NCI-H146 treated with DMSO at 0.1 percent for 48 hours (cell line): ENCODE results near the gene MYLK.
"Not testable (repeated sequence)": the region's sequence is repeated elsewhere in the genome, so short reads cannot be mapped to it uniquely, and the experiment has no call there.

ENCODE experiments used
- DNase-seq: peaks from one replicate; lab custom pipeline; 2025; ENCODE audit not compliant: unreplicated experiment; lab: John Stamatoyannopoulos, UW

The MYLK gene

DNA sequence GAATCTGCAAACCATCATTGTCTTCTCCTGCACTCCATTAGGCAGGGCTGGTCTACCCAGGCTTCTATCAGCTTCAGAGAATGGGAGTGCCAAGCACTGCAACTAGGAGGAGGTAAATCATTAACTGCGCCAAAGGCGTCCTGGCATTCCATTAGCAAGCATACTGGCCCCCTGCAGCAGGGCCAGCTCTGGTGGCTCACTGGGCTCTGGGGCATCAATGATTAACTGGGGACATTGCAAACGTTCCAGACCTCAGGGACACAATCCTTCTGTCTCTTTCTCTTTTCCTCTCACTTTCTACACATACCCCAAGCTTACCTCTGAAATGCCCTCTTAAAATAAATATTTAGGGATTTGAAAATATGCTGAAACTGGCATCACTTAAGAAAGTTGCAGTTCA is 129.0 kb downstream of the MYLK start:
- no peak for DNase-seq

DNA sequence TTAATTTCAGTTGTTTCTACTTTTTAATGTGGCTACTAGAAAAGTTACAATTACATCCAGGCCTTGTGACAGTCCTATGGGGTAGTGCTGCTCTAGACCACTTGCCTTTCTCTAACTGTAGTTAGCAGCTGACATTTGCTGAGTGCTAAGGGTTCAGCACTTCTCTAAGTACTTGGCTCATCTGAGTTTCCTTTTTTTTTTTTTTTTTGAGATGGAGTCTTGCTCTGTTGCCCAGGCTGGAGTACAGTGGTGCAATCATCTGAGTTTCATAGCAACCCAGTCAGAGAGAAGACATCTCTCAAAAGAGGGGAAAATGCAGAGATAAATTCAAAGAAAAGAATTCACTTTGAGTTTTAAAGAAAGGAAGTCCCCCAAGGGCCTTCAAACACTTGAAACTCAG is 130.8 kb downstream of the MYLK start:
- no peak for DNase-seq

DNA sequence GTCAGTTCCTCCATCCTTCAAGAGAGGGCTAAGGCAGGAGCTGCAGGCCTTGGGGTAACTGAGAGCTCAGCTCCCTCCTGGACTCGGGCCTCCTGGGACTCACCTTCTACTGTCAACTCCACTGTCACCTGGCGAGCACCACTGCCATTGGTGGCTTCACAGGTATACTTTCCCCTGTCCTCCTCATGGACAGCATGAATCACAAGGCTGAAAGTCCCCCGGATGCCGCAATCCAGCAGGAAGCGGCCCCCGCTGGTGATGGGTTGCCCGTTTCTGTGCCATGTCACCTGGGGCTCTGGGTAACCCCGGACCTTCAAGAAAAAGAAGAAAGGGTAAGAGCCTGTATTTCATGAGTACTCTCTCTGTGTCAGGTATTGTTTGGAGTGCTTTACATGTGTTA is 131.9 kb downstream of the MYLK start:
- DNase-seq, result no peak

DNA sequence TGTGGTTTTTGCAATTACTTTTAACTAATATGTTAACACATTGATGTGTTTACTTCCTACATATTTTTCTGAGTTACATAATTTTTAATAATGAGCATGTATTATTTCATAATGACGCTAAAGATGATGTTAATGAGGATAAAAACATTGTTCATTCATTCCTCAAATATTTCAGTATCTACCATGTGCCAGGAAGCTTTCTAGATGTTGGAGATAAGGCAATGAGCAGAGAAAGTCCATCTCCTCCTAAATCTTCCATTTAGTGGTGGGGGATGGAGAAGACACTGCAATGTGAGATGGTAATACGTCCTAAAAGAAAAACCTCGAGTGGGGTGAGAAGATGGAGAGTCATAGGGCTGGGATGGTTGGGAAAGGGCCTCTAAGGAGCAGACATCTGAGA is 132.7 kb downstream of the MYLK start:
- DNase-seq, result no peak

DNA sequence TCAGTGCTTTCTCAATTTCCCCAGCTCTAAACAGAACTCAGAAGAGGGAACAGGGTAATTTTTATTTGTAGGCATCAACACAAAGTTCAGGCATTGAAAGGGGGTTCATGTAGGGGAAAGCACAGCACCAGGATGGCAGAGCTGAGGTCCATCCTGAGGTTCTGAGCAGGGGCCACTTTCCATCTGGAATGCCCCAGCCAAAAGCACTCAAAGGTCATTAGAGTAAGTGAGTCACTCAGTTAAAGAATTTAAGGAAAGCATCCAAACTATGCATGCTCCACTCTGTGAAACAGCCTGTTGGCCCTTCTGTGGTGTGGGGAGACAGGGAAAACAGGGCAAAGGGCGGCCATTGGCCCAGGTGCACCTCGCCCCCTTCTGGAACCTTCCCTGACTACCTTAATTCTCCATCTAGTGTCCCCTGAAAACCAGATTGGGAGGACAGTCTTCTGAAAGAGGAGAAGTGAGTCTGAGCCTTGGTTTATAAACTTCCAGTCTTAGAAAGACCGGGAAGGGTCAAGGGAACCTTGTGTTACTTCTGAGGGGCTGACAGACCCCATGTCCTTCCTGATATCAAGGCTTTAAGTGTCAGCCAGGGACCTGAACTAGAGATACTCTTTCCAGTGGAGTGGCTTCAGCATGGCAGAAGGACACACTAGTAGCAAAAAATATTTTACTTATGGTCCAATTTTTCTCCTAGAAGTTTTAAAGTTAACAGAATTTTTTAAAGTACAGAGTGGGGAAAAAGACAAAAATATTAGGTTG is 133.3 kb downstream of the MYLK start:
- DNase-seq, result no peak

DNA sequence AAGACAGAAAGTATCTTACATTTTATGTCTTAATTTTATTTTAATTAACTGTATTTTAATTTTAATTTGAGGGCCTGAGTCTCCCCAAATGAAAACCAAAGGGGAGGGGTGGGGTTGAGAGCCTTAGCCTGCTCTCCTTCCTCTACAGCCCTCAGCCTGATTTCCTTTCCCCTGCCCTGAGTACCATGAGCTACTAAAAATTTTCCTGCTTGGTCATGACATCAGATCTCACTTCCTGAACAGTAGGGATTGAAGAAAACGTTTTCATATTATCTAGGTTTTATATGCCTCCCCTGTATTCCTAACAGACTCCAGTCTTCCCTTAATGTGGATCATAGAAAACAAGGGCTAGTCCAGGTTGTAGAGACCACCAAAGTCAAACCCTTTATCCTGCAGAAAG is 133.9 kb downstream of the MYLK start:
- no peak for DNase-seq

DNA sequence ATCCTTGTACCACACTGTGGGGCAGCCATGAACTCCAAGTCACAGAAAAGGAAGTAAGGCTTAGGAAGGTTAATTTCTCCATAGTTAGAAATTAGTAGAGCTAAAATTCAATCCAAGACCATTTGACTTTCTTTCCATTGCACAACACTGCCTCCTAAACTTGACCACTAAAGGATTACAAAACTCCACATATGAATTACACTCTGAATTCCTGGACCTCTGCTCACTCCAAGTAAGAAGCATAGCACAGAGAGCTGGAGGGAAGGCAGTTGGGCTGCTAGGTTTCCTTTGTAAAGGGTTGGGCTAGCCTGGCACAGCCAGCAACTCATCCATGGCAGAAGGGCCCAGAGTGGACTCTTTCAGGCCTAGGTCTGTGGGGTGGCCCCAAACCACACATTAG is 134.4 kb downstream of the MYLK start:
- DNase-seq, result no peak

DNA sequence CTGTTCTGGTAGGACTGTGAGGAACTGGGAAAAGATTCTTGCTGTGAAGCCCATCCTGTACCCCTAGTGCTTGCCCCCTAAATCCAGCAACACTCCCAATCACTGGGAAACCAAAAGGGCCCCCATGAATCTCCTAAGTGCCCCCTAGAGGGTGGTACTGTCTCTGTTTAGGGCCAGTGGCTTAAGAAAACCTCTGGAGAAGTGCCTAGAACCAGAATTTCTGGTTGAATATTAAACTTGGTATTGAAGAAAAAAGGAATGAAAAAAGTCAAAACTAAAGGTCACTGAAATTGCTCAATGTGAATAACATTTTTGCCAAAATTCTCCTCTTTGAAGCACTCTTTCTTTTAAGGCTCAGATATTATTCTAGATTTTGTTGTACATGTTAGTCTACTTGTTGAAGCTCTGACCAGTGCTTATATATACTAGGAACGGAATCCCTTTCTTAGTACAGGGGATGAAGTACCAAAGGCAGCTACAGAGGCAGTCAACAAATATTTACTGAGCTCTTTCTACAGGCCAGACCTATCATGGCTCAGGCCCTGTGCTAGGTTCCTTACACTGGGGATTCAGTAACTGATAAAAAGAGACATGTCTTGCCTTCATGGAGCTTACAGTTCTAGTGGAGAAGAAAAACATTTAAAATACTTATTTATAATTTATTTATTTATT is 138.8 kb downstream of the MYLK start:
- no peak for DNase-seq

DNA sequence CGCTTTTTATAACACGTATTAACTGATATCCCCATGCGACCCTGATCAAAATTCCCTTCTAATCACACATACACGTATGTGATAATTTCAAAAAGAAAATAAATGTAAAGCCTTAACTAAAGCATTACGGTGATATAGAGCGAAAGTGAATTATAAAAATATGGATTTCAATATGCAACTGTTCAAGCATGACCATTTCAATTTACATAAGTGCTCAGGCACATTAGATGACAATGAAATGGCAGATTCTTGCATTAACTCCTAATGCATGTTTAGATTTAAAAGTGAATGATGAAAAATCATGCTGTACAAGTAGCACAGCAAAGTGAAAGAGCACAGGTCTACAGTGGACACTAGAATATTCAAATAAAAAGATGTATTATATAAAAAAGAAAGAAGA is 140.1 kb downstream of the MYLK start:
- DNase-seq, result no peak

DNA sequence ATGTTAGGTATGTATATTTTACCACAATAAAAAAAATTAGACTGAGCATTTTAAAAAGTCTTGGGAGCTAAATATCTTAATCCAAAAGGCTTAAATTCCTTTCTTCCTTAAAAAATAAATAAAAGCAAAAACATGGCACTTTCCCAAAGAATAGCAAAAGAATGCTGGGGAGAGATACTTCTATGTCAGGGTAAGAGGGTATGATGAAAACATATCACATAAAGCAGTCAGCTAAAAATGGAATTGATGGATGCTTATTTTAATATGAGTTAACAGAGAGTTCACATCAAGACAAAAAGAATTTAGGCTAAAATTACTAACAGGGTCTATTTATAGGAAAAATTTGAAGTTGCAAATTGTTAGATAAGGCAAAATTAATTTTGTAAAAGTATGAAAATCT is 141.0 kb downstream of the MYLK start:
- no peak for DNase-seq

DNA sequence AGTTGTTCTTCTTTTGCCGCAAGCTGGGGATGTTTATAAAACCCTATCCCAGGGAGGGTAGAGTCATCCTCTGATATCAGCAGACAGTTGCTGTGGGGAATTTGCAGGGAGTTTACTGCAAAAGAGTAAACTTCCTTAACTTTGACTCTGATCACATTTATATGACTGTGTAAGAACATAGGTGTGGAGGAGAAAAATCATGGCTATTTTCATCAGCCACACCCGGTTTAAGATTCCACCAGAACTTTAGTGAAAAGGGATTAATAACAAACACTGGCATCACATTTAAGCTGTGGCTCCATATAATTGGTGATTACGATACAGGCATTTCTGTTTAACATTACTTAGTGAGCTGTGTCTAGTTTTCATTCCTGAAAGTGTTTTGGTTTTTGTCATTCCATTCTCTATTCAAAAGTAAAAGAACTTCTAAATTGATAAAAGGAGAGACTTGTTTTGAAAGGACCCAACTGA is 143.1 kb downstream of the MYLK start:
- no peak for DNase-seq

DNA sequence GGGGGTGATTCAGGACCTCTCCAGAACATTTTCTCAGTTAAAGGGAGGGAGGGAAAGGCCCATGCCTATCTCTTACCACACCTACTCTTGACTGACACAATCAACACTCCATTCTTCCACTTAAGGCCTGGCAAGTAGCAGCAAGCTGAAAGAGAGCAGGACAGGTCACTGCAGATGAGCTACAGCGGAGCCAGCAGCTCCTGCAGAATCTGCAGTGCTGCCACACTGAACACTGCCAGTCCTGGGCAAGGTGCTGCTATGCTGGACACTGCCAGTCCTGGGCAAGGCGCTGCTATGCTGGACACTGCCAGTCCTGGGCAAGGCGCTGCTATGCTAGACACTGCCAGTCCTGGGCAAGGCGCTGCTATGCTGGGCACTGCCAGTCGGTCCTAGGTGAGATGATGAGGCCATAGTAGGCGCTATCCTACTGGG is 143.7 kb downstream of the MYLK start:
- DNase-seq, result no peak

DNA sequence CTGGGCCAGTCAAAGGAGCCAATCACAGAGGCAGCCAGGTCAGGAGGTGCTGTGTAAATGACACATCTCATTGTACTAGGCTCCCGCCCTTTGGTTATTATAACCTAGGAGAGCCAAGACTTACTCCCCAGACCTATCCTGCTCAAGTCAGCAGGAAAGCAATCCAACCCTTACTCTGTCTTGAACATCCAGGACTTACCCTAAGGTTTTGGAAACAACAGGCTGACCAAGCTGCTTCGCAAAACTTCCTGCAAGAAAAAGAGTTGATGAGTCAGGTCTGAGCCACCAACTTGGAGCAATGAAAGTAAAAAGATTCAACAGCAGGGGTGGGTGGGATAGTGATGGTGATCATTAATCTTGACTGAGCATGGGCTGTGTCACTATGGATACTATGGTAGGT is 144.4 kb downstream of the MYLK start:
- DNase-seq, result no peak

DNA sequence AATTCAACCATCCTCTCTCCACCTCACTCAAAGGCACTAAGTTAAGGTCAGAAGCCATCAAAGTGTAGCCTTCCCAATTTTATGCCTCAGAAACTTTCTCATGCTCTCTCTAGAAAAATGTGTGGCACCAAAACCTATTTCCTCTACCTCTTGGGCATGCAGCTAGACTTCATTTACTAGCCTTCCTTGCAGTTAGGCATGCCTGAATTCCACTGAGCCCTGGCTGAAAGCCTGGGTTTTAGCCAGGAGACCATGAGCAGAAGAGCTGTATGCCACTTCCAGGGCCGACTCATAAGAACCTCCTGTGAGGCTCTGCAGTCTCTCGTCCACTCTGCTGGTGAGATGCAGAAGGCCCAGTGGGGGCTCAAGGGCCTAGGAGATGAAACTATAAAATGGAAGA is 145.0 kb downstream of the MYLK start:
- DNase-seq, result no peak

DNA sequence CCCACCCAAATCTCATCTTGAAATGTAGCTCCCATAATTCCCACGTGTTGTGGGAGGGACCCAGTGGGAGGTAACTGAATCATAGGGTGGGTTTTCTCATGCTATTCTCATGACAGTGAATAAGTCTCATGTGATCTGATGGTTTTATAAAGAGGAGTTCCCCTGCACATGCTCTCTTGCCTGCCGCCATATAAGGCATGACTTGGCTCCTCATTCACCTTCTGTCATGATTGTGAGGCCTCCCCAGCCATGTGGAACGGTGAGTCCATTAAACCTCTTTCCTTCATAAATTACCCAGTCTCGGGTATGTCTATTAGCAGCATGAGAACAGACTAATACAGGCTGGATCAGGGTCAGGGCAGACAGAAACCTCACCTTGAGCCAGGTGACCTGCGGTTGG is 145.6 kb downstream of the MYLK start:
- DNase-seq, result not testable (repeated sequence)

DNA sequence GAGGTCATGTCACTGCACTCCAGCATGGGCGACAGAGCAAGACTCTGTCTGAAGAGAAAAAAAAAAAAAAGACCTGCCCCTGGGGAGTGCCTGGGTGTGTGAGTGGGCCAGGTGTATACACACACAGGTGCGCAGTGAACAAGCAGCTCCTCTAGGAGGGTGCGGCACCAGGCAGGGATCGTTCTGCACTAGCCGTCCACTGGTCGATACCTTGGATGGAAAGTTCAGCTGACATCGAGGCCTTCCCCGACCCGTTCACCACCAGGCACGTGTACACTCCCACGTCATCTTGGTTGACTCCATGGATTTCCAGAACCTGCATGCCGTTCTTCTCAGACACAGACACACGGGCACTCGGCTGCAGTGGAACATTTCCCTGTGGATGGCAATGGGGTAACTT is 147.0 kb downstream of the MYLK start:
- DNase-seq, result no peak

DNA sequence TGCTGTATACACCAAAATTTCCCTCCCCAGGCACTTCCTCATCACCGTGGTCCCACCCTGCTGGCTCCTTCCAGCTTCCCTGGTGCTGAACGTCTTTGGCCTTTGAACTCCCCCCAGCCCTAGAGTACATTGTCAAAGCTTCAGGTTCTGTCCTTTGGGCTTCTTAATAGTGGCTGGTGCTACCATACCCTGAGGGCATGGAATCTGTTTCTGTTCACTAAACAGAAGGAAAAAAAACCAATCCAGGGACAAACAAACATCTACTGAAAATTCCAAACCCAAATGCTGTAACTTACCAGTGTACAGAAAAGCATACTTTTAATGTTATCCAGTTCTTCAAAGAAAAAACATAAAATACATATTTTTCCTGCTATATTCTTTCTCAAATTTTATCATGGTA is 148.7 kb downstream of the MYLK start:
- DNase-seq, result no peak

DNA sequence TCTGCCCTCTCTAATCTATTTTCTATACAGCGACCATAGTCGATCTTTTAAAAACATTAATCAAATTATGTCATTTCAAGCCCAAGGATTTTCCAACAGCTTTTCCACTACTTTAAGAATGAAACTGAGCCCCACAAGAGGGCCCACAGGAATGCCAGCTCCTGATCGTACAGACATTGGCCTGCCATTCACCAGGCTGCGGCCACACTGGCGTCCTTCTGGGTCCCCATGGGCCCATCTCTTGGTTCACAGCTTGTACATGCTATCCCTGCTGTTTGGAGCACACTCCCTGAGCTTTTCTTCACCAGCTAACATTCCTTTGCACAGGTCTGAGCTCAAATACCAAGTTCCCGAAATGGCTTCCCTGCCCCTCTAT is 149.6 kb downstream of the MYLK start:
- DNase-seq, result no peak

DNA sequence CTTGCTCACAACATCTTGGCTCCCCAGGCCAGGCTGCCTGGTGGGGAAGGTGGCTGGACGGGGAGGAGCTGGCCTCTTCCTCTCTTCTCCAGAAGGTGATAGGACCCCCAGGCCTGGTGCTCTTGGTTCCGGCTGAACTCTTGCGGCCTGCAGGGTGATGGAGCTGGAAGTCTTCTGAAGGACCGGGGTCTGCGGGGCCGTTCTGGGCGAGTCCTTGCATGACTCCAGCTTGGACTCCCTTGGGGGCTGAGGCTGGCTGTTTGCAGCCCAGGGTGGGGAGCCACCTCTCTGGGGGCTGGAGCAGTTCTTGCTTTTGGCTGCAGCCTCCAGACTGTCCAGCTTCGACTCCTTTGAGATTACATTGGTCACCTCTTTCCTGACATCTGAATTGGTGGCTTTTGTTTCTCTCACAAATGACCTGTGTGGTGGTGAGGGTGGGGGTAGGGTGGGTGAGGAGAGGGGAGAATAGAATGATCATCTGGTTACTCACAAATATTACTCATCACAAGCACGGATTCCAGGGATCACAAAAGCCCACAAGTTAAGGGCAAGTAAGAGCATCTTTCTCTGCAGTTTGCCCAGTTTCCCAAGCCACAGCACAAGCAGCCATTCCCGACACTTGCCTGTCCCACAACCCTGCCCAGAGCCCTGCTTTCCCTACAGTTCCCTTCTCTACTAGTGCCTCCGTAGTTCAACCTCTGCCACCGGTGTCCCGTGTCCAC is 150.2 kb downstream of the MYLK start:
- no peak for DNase-seq

DNA sequence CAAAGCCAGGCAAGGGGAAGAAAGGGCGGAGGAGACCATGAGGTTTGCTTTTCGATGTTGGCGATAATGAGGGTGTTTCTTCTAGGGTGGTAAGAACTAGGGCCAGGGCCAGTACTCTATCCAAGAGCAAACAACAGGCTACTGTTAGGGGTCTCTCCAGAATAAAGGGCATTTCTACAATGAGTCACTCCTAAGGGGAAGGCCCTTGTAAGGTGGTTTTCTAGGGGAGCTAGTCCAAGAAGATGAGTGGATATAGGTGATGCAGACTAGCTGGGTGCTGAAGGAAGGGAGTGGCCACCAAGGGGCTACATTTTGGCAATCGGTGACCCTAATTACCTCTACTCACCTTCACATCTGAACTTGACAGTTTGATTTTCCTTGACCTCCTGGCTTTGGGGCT is 150.8 kb downstream of the MYLK start:
- DNase-seq, result no peak

DNA sequence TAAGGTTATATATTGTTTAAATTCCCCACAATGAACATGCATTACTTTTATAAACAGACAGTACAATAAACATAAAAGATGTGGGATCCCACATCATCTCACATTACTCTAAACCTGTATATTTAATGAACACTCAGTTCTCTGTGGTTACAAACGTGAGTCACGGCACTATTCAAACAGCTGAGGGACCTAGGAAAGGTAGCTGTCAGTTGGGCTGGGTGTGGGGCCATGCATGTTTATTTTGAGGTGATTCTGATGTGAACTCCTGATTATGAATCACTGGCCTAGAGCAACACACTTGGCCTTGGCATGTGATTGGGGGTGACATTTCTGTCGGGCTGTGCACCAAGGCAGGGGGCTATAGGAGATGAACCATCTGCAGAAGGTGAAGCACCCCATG is 151.7 kb downstream of the MYLK start:
- DNase-seq, result no peak

DNA sequence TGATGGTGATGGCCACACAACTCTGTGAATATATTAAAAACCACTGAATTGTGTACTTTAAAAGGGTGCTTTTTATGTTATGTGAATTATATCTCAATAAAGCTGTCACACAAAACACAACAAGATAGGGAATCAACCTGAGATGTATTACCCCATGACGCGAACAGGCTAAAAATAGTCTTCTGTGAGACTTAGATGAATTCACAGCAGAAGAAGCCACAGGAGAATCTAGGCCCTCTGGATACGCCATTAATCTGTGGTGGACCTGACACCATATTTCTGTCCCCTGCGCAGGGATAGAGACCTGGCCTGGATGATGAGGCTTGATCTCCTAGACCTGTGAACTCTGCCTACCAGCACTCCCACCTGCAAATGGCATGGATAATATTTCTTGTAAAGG is 153.3 kb downstream of the MYLK start:
- DNase-seq, result no peak
